C4-2B (cell line): ENCODE measurements around the gene TULP3.
"Not testable (repeated sequence)": the region's sequence is repeated elsewhere in the genome, so short reads cannot be mapped to it uniquely, and the experiment has no call there.

Experiments
- H3K27ac ChIP-seq: fragments of 450-650 bp; 2 replicates; pipeline ENCODE4 v1.5.1; 2017
- CTCF ChIP-seq: fragments of 450-650 bp; conservative IDR thresholded peaks from 2 replicates; pipeline ENCODE4 v1.5.1; 2017; ENCODE audit warnings: mild to moderate bottlenecking
- ZFX ChIP-seq: fragments of 450-650 bp; IDR thresholded peaks from 2 replicates; pipeline ENCODE4 v1.6.1; 2017

Gene TULP3

GRCh38 chr12:2860170-2860569 lies 30.5 kb upstream of the TULP3 start:
- no peak overlapping the region for H3K27ac ChIP-seq
- no peak for TF ChIP-seq ZFX
- TF ChIP-seq CTCF: no peak

- TF ChIP-seq CTCF (no peak), ZFX (no peak)
- no peak overlapping the region for H3K27ac ChIP-seq
These were observed 27.8 kb upstream of the TULP3 start for GRCh38 chr12:2862876-2863275.

GRCh38 chr12:2863402-2863801 lies 27.3 kb upstream of the TULP3 start:
- not testable (repeated sequence) for H3K27ac ChIP-seq

- H3K27ac ChIP-seq: no peak overlapping the region
- no peak for TF ChIP-seq CTCF
- TF ChIP-seq ZFX: no peak
These were observed 26.5 kb upstream of the TULP3 start for GRCh38 chr12:2864198-2864597.

GRCh38 chr12:2868986-2869632 lies 21.6 kb upstream of the TULP3 start:
- not testable (repeated sequence) for H3K27ac ChIP-seq

GRCh38 chr12:2876431-2877046 lies 14.2 kb upstream of the TULP3 start:
- peak; percentile 99 for TF ChIP-seq ZFX
- TF ChIP-seq CTCF: no peak

GRCh38 chr12:2877047-2877952 lies 13.4 kb upstream of the TULP3 start, which contains the start of the genes FOXM1 and RHNO1:
Gene FOXM1, minus strand, starts transcription at chr12:2877174. Its CDS starts 2,696 bp downstream, at chr12:2874478.
Gene RHNO1, plus strand, starts transcription at chr12:2877223. Its CDS starts 8,144 bp downstream, at chr12:2885367.
- H3K27ac ChIP-seq: peak within 1 kb of the TSS; percentile 90
- TF ChIP-seq CTCF (no peak; the same call in 1 of the 2 replicates), ZFX (peak; percentile 75)

More at GRCh38 chr12:2876431-2877046, 14.2 kb upstream of the TULP3 start:
- H3K27ac ChIP-seq: peak overlapping the region; percentile 90
